DOHH2 (cell line): Measurements from ENCODE around the gene L3MBTL4.

Experiments
- H3F3A ChIP-seq: fragments of 200-600 bp; sonication (generic), shearing (Covaris generic); 2 replicates; pipeline ENCODE4 v1.6.0; 2016; ENCODE audit warnings: antibody characterized with exemption, mild to moderate bottlenecking; ENCODE audit not compliant: control insufficient read depth, insufficient read depth
- H3K27ac ChIP-seq: fragments of 200-600 bp; sonication (generic); 2 replicates; pipeline ENCODE4 v1.5.1; 2014; ENCODE audit warnings: low read depth, mild to moderate bottlenecking, low read length, moderate library complexity
- H3K27me3 ChIP-seq: fragments of 200-600 bp; sonication (generic); 2 replicates; pipeline ENCODE4 v1.6.1; 2014; ENCODE audit warnings: mild to moderate bottlenecking, low read length, mixed read lengths; ENCODE audit not compliant: control insufficient read depth
- H3K36me3 ChIP-seq: fragments of 200-600 bp; sonication (generic); 2 replicates; pipeline ENCODE4 v1.6.1; 2014; ENCODE audit warnings: mild to moderate bottlenecking, low read length, moderate library complexity, mixed read lengths; ENCODE audit not compliant: control insufficient read depth
- H3K4me1 ChIP-seq: fragments of 200-600 bp; sonication (generic); 2 replicates; pipeline ENCODE4 v1.6.1; 2014; ENCODE audit warnings: mild to moderate bottlenecking, low read length, mixed read lengths; ENCODE audit not compliant: control insufficient read depth
- H3K4me2 ChIP-seq: fragments of 200-600 bp; sonication (generic); 2 replicates; pipeline ENCODE4 v1.6.0; 2014; ENCODE audit warnings: mild to moderate bottlenecking, low read length, moderate library complexity
- H3K4me3 ChIP-seq: fragments of 200-600 bp; sonication (generic); 2 replicates; pipeline ENCODE4 v1.5.1; 2014; ENCODE audit warnings: mild to moderate bottlenecking, low read length, mixed read lengths
- H3K79me2 ChIP-seq: fragments of 200-600 bp; sonication (generic); 2 replicates; pipeline ENCODE4 v1.6.1; 2014; ENCODE audit warnings: mild to moderate bottlenecking, low read length, mixed read lengths; ENCODE audit not compliant: control insufficient read depth
- H3K9me2 ChIP-seq: fragments of 200-600 bp; sonication (generic); replicated peaks from 2 replicates; pipeline ENCODE4 v1.6.1; 2014; ENCODE audit warnings: mild to moderate bottlenecking, low read length, mixed read lengths; ENCODE audit not compliant: control insufficient read depth
- H3K9me3 ChIP-seq: fragments of 200-600 bp; sonication (generic); 2 replicates; pipeline ENCODE4 v1.6.1; 2014; ENCODE audit warnings: antibody characterized with exemption, low read length, mixed read lengths; ENCODE audit not compliant: control insufficient read depth, insufficient read depth
- H4K20me1 ChIP-seq: fragments of 200-600 bp; sonication (generic); 2 replicates; pipeline ENCODE4 v1.6.0; 2014; ENCODE audit warnings: low read depth, mild to moderate bottlenecking, antibody characterized with exemption, low read length, moderate library complexity; ENCODE audit not compliant: control insufficient read depth, insufficient read depth
- EZH2phosphoT487 ChIP-seq: fragments of 200-600 bp; sonication (generic); IDR thresholded peaks from 2 replicates; pipeline ENCODE4 v1.6.1; 2017; ENCODE audit warnings: borderline replicate concordance, mild to moderate bottlenecking, antibody characterized with exemption, low read length, moderate library complexity, mixed read lengths
- TF ChIP-seq, protein P1 (sequence below): fragments of 200-600 bp; sonication (generic); IDR thresholded peaks from one replicate; pipeline ENCODE4 v1.5.1; 2014; ENCODE audit warnings: antibody characterized with exemption, mild to moderate bottlenecking, low read depth, low read length; ENCODE audit not compliant: poor library complexity, severe bottlenecking

The L3MBTL4 gene

DNA sequence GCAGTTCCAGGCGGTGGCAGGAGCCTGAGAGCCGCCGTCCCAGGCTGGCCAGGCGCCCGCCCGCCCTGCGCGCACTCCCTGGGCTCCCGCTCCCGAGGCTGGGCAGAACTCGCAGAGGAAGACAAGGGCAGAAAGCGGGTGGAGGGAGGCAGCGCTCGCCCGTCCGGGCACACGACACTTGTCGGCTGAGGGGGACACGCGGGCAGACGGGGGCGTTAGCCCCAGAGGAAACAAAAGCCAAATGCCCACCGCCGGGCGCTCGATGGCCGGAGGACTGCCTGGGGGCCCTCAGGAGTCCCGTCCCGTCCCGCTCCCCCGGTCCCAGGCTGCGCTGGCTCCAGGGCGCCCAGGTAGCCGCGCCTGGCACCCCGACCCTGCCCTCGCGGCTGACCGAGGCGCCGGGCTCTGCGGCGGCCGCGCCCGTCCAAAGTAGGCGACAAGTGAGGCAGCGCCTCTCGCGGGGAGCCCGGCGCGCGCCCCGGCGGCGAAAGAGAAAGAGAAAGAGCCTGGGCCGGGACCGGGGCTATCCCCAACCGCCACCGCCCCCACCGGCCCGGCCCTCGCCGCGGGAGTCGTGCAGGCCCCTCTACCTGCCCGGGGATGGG, 491 bp downstream of the L3MBTL4 start:
- Histone ChIP-seq H3K79me2 (no peaks in the 10 kb centered on the region), H3K27ac (no peak overlapping the region), H3K36me3 (no peaks in the 10 kb centered on the region), H3K9me3 (peaks cover 4% of the 10 kb centered on the region; the same call in 1 of the 2 replicates), H3F3A (no peaks in the 10 kb centered on the region), H3K9me2 (no peaks in the 10 kb centered on the region), H3K4me2 (no peak overlapping the region), H3K4me3 (no peak overlapping the region), H3K4me1 (no peaks in the 10 kb centered on the region), H4K20me1 (no peaks in the 10 kb centered on the region), H3K27me3 (no peaks in the 10 kb centered on the region)
- no peak for TF ChIP-seq EZH2phosphoT487
- TF ChIP-seq, protein P1, sequence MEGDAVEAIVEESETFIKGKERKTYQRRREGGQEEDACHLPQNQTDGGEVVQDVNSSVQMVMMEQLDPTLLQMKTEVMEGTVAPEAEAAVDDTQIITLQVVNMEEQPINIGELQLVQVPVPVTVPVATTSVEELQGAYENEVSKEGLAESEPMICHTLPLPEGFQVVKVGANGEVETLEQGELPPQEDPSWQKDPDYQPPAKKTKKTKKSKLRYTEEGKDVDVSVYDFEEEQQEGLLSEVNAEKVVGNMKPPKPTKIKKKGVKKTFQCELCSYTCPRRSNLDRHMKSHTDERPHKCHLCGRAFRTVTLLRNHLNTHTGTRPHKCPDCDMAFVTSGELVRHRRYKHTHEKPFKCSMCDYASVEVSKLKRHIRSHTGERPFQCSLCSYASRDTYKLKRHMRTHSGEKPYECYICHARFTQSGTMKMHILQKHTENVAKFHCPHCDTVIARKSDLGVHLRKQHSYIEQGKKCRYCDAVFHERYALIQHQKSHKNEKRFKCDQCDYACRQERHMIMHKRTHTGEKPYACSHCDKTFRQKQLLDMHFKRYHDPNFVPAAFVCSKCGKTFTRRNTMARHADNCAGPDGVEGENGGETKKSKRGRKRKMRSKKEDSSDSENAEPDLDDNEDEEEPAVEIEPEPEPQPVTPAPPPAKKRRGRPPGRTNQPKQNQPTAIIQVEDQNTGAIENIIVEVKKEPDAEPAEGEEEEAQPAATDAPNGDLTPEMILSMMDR, result no peak

DNA sequence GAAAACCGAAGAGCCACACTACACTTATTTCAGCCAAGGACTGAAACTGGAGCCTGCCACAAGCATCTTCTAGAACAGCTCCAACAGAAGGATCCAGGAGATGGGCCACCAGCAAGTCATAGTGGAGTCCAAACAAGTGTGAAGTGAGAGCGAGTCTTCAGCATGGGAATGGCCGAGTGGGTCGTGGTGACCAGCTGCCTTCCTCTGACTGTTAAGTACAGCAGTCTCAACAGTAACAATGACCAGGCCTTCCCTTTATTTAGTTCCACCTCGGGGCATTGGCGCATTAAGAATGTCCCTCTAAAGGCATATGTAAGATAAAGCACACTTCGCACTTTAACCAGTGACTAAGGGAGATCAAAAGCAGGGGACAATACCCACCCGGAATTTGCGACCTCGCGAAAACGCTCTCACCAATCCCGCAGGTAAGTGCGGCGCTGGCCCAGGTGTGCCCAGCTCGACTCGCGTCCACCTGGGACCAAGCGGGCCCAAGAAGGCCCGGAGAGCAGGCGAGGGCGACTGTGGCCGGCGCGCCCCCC, 1.1 kb downstream of the L3MBTL4 start:
- TF ChIP-seq, protein P1, result no peak
- TF ChIP-seq EZH2phosphoT487, result no peak
- no peak overlapping the region for H3K27ac ChIP-seq
- no peak overlapping the region for H3K4me2 ChIP-seq

DNA sequence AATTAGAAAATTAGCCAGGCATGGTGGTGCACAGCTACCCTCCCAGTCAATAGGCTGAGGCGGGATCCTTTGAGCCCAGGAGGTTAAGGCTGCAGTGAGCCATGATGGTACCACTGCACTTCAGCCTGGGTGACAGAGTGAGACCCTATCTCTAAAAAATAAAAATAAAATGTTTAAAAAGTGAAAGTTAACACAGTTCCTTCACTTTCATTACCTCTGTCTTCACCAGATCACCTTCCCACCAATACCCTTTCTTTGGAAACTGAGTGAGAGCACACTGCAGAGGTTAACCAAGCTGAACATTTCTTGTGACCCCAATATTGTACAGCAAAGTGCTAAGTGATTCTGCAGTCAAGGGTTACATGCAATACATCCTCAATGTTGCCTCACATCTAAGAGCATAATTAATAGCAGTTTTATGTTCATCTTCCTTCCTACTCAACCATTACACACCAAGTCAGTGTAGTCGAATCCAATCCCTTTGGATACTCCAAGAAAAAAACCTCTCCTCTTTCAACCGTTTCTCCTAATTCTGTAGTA, 1.7 kb downstream of the L3MBTL4 start:
- Histone ChIP-seq H3F3A (no peaks in the 10 kb centered on the region), H3K4me1 (no peaks in the 10 kb centered on the region), H3K4me3 (no peak overlapping the region), H4K20me1 (no peaks in the 10 kb centered on the region), H3K79me2 (no peaks in the 10 kb centered on the region), H3K27ac (no peak overlapping the region), H3K9me3 (peaks cover 4% of the 10 kb centered on the region; the same call in 1 of the 2 replicates), H3K4me2 (no peak overlapping the region), H3K36me3 (no peaks in the 10 kb centered on the region), H3K9me2 (no peaks in the 10 kb centered on the region), H3K27me3 (no peaks in the 10 kb centered on the region)
- TF ChIP-seq EZH2phosphoT487, result no peak
- TF ChIP-seq, protein P1, result no peak

More for the DNA sequence above, 1.1 kb downstream of the L3MBTL4 start:
- no peaks in the 10 kb centered on the region for H3K36me3 ChIP-seq
- H3F3A ChIP-seq, result no peaks in the 10 kb centered on the region
- H3K4me1 ChIP-seq, result no peaks in the 10 kb centered on the region
- no peaks in the 10 kb centered on the region for H3K9me2 ChIP-seq
- H3K79me2 ChIP-seq, result no peaks in the 10 kb centered on the region
- no peaks in the 10 kb centered on the region for H4K20me1 ChIP-seq
- H3K27me3 ChIP-seq, result no peaks in the 10 kb centered on the region
- peaks cover 4% of the 10 kb centered on the region; the same call in 1 of the 2 replicates for H3K9me3 ChIP-seq
- no peak overlapping the region for H3K4me3 ChIP-seq
